Fibroblast of villous mesenchyme (primary cell): ENCODE data around the gene CEP89. TPM values are rescaled to one million over a fixed set of nuclear protein-coding genes. Genes with fewer than 3 reads are reported as not detected.

Experiments
- DNase-seq: peaks from one replicate; pipeline ENCODE4 v3.0.0-alpha.2; 2010; ENCODE audit warnings: low read depth
- H3K4me3 ChIP-seq: 2 replicates; pipeline ENCODE4 v1.5.1; 2011; ENCODE audit warnings: low read depth, mild to moderate bottlenecking, low read length
- CTCF ChIP-seq: IDR thresholded peaks from 2 replicates; pipeline ENCODE4 v1.5.1; 2012; ENCODE audit warnings: low read depth, mild to moderate bottlenecking, low read length; ENCODE audit not compliant: insufficient read depth
- small RNA-seq: library from RNA; depleted of rRNA; stranded (forward); fragments of <200 nt; gene quantifications from one replicate; pipeline ENCODE3, GENCODE V24; 2012
- total RNA-seq: library from RNA; depleted of rRNA; stranded (reverse); fragments of >200 nt; gene quantifications from 2 replicates; pipeline ENCODE4 v1.2.3, GENCODE V29; 2012

Gene CEP89
- total RNA-seq, 1 donor: 18.1 TPM

- H3K4me3 ChIP-seq: no peak overlapping the region
- DNase-seq: no peak
- no peak for TF ChIP-seq CTCF
Measured at GRCh38 chr19:32828643-32829344, 143.0 kb downstream of the CEP89 start.

- no peak for DNase-seq
- no peak for TF ChIP-seq CTCF
- H3K4me3 ChIP-seq: no peak overlapping the region
Measured at GRCh38 chr19:32828139-32828538, 143.6 kb downstream of the CEP89 start.

Small RNAs within 50 kb of the gene (small RNA-seq; reads per million reads assigned to genes)
- not detected for gene RN7SKP22

Other genes starting within 250 kb of the CEP89 start
- under 0.01 TPM in 1 of 2 replicates, not detected in the other for gene SLC7A9, start 102.2 kb downstream of the CEP89 start, total RNA-seq
- 0.86 and 1.6 TPM in 2 replicates for gene FAAP24, start 284 bp upstream of the CEP89 start, total RNA-seq
- 2.6 TPM in 2 replicates for gene RHPN2, start 92.9 kb upstream of the CEP89 start, total RNA-seq
- 7.8 and 8.1 TPM in 2 replicates for gene GPATCH1, start 109.2 kb upstream of the CEP89 start, total RNA-seq
- gene WDR88, start 160.2 kb upstream of the CEP89 start, total RNA-seq: not detected in 2 replicates
- 11.2 and 14.8 TPM in 2 replicates for gene LRP3, start 222.4 kb upstream of the CEP89 start, total RNA-seq